HepG2 (cell line): Measurements from ENCODE around the gene RIT2. TPM values are rescaled to one million over a fixed set of nuclear protein-coding genes. Genes with fewer than 3 reads are reported as not detected.

Experiments used
- ATAC-seq: fragments of 200-7000 bp; cut with Tn5 transposase; 3 replicates; pipeline ENCODE4 v1.9.1; 2020; ENCODE audit warnings: mild to moderate bottlenecking, moderate library complexity
- BruUV-seq: library from RNA; stranded (reverse); fragments of 400-500 nt; replicated peaks from 2 replicates; lab custom pipeline; 2021; lab: Mats Ljungman, UMichigan
- CTCF ChIA-PET: fragments of 300-600 bp; formaldehyde crosslinking; extraction: SDS; loops from one replicate; lab custom pipeline; 2021; ENCODE audit warnings: low total read pairs, inconsistent platforms, low intra/inter-chr PET ratio; lab: Yijun Ruan, JAX
- POLR2A ChIA-PET: fragments of 350-600 bp; sonication (Branson Sonifier 250); formaldehyde crosslinking; loops from one replicate; lab custom pipeline; 2020; ENCODE audit warnings: antibody characterized with exemption, inconsistent platforms; lab: Yijun Ruan, JAX
- DNase-seq: peaks from one replicate; pipeline ENCODE4 v3.0.0-alpha.2; 2015; ENCODE audit warnings: low spot score
- FAIRE-seq: peaks from 3 replicates; lab custom pipeline; 2011; peaks lifted over from hg19 to GRCh38; lab: Jason Lieb, UNC
- H2AFZ ChIP-seq: one replicate; pipeline ENCODE4 v1.6.1; 2011; ENCODE audit warnings: low read length, inconsistent platforms
- H3K27ac ChIP-seq: fragments of 300-600 bp; 3 replicates; pipeline ENCODE4 v1.8.0; 2011; ENCODE audit warnings: mixed run types, mild to moderate bottlenecking, mixed read lengths, low read length, inconsistent platforms; ENCODE audit not compliant: insufficient read depth; ENCODE audit errors: extremely low read length
- H3K27me3 ChIP-seq, 2 experiments: fragments of 200-600 bp in 1 of 2; 2 replicates in 1 of 2; 3 replicates in 1 of 2; pipeline versions ENCODE4 v1.6.0 to v1.8.0; 2011; ENCODE audit warnings: low read length in 2 of 2, mild to moderate bottlenecking in 2 of 2, moderate library complexity in 2 of 2, inconsistent platforms in 1 of 2; ENCODE audit not compliant: insufficient read depth in 2 of 2, control insufficient read depth in 1 of 2
- H3K36me3 ChIP-seq, 2 experiments: fragments of 200-600 bp in 1 of 2; replicated peaks in 1 of 2; 2 replicates in 1 of 2; 3 replicates in 1 of 2; pipeline versions ENCODE4 v1.5.1 to v1.8.0; 2011; ENCODE audit warnings: low read length in 2 of 2, inconsistent platforms in 1 of 2; ENCODE audit not compliant: insufficient read depth in 2 of 2, control insufficient read depth in 1 of 2
- H3K4me1 ChIP-seq: 2 replicates; pipeline ENCODE4 v1.5.1; 2012; ENCODE audit warnings: low read length, inconsistent platforms; ENCODE audit not compliant: insufficient read depth
- H3K4me2 ChIP-seq: 2 replicates; pipeline ENCODE4 v1.6.0; 2011; ENCODE audit warnings: low read depth, low read length, inconsistent platforms
- H3K4me3 ChIP-seq, 3 experiments: fragments of 200-600 bp in 1 of 3; sonication (generic), shearing (Covaris generic) in 1 of 3; replicated peaks in 1 of 3; 2 replicates each; pipeline ENCODE4 v1.5.1; 2011 to 2016; ENCODE audit warnings: low read length in 3 of 3, inconsistent platforms in 2 of 3, low read depth in 2 of 3, mild to moderate bottlenecking in 2 of 3, control low read depth in 1 of 3, mixed read lengths in 1 of 3; ENCODE audit not compliant: insufficient read depth in 1 of 3
- H3K79me2 ChIP-seq: one replicate; pipeline ENCODE4 v1.6.1; 2011; ENCODE audit warnings: low read length, inconsistent platforms; ENCODE audit not compliant: insufficient read depth
- H3K9ac ChIP-seq: 2 replicates; pipeline ENCODE4 v1.6.0; 2011; ENCODE audit warnings: mild to moderate bottlenecking, low read depth, low read length, inconsistent platforms; ENCODE audit not compliant: insufficient read depth
- H3K9me3 ChIP-seq: 2 replicates; pipeline ENCODE4 v1.5.1; 2012; ENCODE audit warnings: mild to moderate bottlenecking, low read length
- H4K20me1 ChIP-seq: 2 replicates; pipeline ENCODE4 v1.6.0; 2011; ENCODE audit warnings: inconsistent platforms, mild to moderate bottlenecking, low read length, moderate library complexity; ENCODE audit not compliant: insufficient read depth
- BRD4 ChIP-seq: sonication (generic); formaldehyde crosslinking; IDR thresholded peaks from 2 replicates; pipeline ENCODE4 v1.4.0; 2020; ENCODE audit warnings: missing genetic modification reagents
- CBX2 ChIP-seq, 2 experiments: fragments of 200-600 bp in 1 of 2; sonication (generic); formaldehyde crosslinking in 1 of 2; IDR thresholded peaks; 2 replicates each; pipeline versions ENCODE4 v1.7.0 to v1.8.1; 2018 to 2022; ENCODE audit warnings: low read depth in 2 of 2, low read length in 1 of 2, mild to moderate bottlenecking in 1 of 2, missing genetic modification reagents in 1 of 2
- CC2D1A ChIP-seq: sonication (generic); formaldehyde crosslinking; IDR thresholded peaks from 2 replicates; pipeline ENCODE4 v1.8.1; 2023; ENCODE audit warnings: mild to moderate bottlenecking, missing genetic modification reagents
- MLX ChIP-seq: IDR thresholded peaks from 2 replicates; pipeline ENCODE4 v1.6.1; 2016
- NFIC ChIP-seq: IDR thresholded peaks from 2 replicates; pipeline ENCODE4 v1.6.1; 2012; ENCODE audit warnings: mild to moderate bottlenecking, low read length, inconsistent platforms
- REXO4 ChIP-seq: sonication (generic); formaldehyde crosslinking; IDR thresholded peaks from 2 replicates; pipeline ENCODE4 v1.8.0; 2022; ENCODE audit warnings: missing genetic modification reagents, mild to moderate bottlenecking, borderline replicate concordance
- RFXANK ChIP-seq: IDR thresholded peaks from 2 replicates; pipeline ENCODE4 v1.6.1; 2016
- SRSF9 ChIP-seq: fragments of 200-400 bp; formaldehyde crosslinking; IDR thresholded peaks from 2 replicates; pipeline ENCODE4 v1.6.1; 2018; ENCODE audit warnings: borderline replicate concordance, mild to moderate bottlenecking, low read depth, low read length; ENCODE audit not compliant: insufficient read depth, poor library complexity, severe bottlenecking
- ZEB1 ChIP-seq: IDR thresholded peaks from 2 replicates; pipeline ENCODE4 v1.6.1; 2012; ENCODE audit warnings: mild to moderate bottlenecking, low read depth, inconsistent platforms; ENCODE audit not compliant: insufficient replicate concordance
- ZFP36 ChIP-seq: fragments of 150-350 bp; IDR thresholded peaks from 2 replicates; pipeline ENCODE4 v1.6.1; 2018; ENCODE audit warnings: borderline replicate concordance, low read length, low read depth; ENCODE audit not compliant: partially characterized antibody
- ZNF562 ChIP-seq: sonication (generic); formaldehyde crosslinking; IDR thresholded peaks from 2 replicates; pipeline ENCODE4 v1.8.0; 2022; ENCODE audit warnings: missing genetic modification reagents, borderline replicate concordance
- ZNF616 ChIP-seq: sonication (generic); formaldehyde crosslinking; IDR thresholded peaks from 2 replicates; pipeline ENCODE4 v1.5.0; 2020; ENCODE audit warnings: low read depth, mild to moderate bottlenecking, missing genetic modification reagents
- WGBS: methylation state at CpG from one replicate; pipeline ENCODE4 v1.1.6; 2017; ENCODE audit warnings: low lambda C conversion rate; 5-methylcytosine and 5-hydroxymethylcytosine counted together
- in situ Hi-C: cut with HindIII; loops from 2 replicates; pipeline ENCODE4 v1.10.0; 2017; ENCODE audit warnings: low pct_unique_long_range_greater_than_20kb; ENCODE audit not compliant: extremely low pct_ligation_motif_present
- intact Hi-C: fragments of 100-400 bp; cut with micrococcal nuclease; formaldehyde crosslinking; loops from one replicate; pipeline ENCODE4 v1.10.0; 2022; ENCODE audit not compliant: unreplicated experiment
- polyA plus RNA-seq, 8 experiments: library from polyadenylated mRNA; depleted of rRNA in 3 of 8; stranded (reverse) in 7 of 8; unstranded in 1 of 8; fragments of >200 nt; fragmentation: Illumina TruSeq in 4 of 8; extraction: Trizol in 4 of 8; gene quantifications; 2 replicates each; pipeline versions ENCODE4 v1.2.1 to v1.2.3, GENCODE V29; 2011 to 2016; ENCODE audit warnings: low read depth in 4 of 8, missing spikeins in 1 of 8, mixed read lengths in 1 of 8; ENCODE audit not compliant: insufficient read depth in 1 of 8
- total RNA-seq, 5 experiments: library from RNA; depleted of rRNA; stranded (reverse); fragments of >200 nt; fragmentation: Illumina TruSeq; extraction: Trizol; gene quantifications; 2 replicates each; pipeline ENCODE4 v1.2.3, GENCODE V29; 2016; ENCODE audit warnings: low read depth in 1 of 5
- TF ChIP-seq, protein P1 (sequence below), 2 experiments: sonication (generic) in 1 of 2; formaldehyde crosslinking in 1 of 2; IDR thresholded peaks; 2 replicates each; pipeline versions ENCODE4 v1.6.1 to v1.9.0; 2014 to 2022; ENCODE audit warnings: antibody characterized with exemption in 1 of 2, borderline replicate concordance in 1 of 2, inconsistent platforms in 1 of 2, low read depth in 1 of 2, missing genetic modification reagents in 1 of 2
- TF ChIP-seq, protein P2 (sequence below): sonication (generic); formaldehyde crosslinking; IDR thresholded peaks from 2 replicates; pipeline ENCODE4 v1.8.1; 2023; ENCODE audit warnings: mild to moderate bottlenecking, inconsistent platforms, moderate library complexity, missing genetic modification reagents, borderline replicate concordance

Gene RIT2
- total and polyA plus RNA-seq, 2 of the 13 experiments (the other 11 are each of a cell fraction or from before 2014, with no cell fraction given): not detected

- Histone ChIP-seq H3K27ac (no peak overlapping the region), H3K36me3 (no peaks in the 10 kb centered on the region), H4K20me1 (no peaks in the 10 kb centered on the region), H2AFZ (no peak overlapping the region), H3K4me1 (no peaks in the 10 kb centered on the region), H3K9ac (no peak overlapping the region), H3K4me3 (no peak overlapping the region), H3K27me3 (no peaks in the 10 kb centered on the region; a peak in 1 of 5 replicates), H3K4me2 (no peak overlapping the region), H3K9me3 (no peaks in the 10 kb centered on the region), H3K79me2 (no peaks in the 10 kb centered on the region)
- BruUV-seq: no TSS peak
- in situ Hi-C loops (no loop called here), intact Hi-C loops (no loop called here)
- no peak for ATAC-seq
- 0% methylated on average over 2 of the region's 2 CpGs for WGBS
- no peak for FAIRE-seq
- ChIA-PET CTCF (no interaction called here), POLR2A (no interaction called here)
- no peak for DNase-seq
- no peak for TF ChIP-seq SRSF9
- TF ChIP-seq BRD4 (CRISPR knock-in tag): no peak
- TF ChIP-seq ZEB1: no peak
- TF ChIP-seq ZNF616 (CRISPR knock-in tag): no peak
- TF ChIP-seq, protein P1, sequence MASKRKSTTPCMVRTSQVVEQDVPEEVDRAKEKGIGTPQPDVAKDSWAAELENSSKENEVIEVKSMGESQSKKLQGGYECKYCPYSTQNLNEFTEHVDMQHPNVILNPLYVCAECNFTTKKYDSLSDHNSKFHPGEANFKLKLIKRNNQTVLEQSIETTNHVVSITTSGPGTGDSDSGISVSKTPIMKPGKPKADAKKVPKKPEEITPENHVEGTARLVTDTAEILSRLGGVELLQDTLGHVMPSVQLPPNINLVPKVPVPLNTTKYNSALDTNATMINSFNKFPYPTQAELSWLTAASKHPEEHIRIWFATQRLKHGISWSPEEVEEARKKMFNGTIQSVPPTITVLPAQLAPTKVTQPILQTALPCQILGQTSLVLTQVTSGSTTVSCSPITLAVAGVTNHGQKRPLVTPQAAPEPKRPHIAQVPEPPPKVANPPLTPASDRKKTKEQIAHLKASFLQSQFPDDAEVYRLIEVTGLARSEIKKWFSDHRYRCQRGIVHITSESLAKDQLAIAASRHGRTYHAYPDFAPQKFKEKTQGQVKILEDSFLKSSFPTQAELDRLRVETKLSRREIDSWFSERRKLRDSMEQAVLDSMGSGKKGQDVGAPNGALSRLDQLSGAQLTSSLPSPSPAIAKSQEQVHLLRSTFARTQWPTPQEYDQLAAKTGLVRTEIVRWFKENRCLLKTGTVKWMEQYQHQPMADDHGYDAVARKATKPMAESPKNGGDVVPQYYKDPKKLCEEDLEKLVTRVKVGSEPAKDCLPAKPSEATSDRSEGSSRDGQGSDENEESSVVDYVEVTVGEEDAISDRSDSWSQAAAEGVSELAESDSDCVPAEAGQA (IDR thresholded peaks at IDR 0.05; ENCODE audit: low read depth): no peak
- TF ChIP-seq, protein P1 (CRISPR knock-in tag; IDR thresholded peaks at IDR 0.05; ENCODE audit: borderline replicate concordance): no peak
- TF ChIP-seq CC2D1A (CRISPR knock-in tag): no peak
- no peak for TF ChIP-seq RFXANK (CRISPR knock-in tag)
- TF ChIP-seq NFIC: no peak
- TF ChIP-seq ZFP36: no peak
- no peak for TF ChIP-seq CBX2 (IDR thresholded peaks at IDR 0.05; ENCODE audit: low read depth, low read length)
- no peak for TF ChIP-seq CBX2 (CRISPR knock-in tag; IDR thresholded peaks at IDR 0.05; ENCODE audit: low read depth)
- no peak for TF ChIP-seq ZNF562
- no peak for TF ChIP-seq REXO4 (CRISPR knock-in tag)
- TF ChIP-seq MLX (CRISPR knock-in tag): no peak
- TF ChIP-seq, protein P2, sequence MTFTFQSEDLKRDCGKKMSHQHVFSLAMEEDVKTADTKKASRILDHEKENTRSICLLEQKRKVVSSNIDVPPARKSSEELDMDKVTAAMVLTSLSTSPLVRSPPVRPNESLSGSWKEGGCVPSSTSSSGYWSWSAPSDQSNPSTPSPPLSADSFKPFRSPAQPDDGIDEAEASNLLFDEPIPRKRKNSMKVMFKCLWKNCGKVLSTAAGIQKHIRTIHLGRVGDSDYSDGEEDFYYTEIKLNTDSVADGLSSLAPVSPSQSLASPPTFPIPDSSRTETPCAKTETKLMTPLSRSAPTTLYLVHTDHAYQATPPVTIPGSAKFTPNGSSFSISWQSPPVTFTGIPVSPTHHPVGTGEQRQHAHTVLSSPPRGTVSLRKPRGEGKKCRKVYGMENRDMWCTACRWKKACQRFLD: no peak
Observed at GRCh38 chr18:42893977-42894376, 221.5 kb downstream of the RIT2 start.
